ENCODE data around the gene ARHGAP26. TPM values are rescaled to one million over a fixed set of nuclear protein-coding genes. Genes with fewer than 3 reads are reported as not detected.

ARHGAP26 gene
- total RNA-seq, 4 donors from 2014 or later = 22.3 to 40.7 (median 28.2) TPM

DNA sequence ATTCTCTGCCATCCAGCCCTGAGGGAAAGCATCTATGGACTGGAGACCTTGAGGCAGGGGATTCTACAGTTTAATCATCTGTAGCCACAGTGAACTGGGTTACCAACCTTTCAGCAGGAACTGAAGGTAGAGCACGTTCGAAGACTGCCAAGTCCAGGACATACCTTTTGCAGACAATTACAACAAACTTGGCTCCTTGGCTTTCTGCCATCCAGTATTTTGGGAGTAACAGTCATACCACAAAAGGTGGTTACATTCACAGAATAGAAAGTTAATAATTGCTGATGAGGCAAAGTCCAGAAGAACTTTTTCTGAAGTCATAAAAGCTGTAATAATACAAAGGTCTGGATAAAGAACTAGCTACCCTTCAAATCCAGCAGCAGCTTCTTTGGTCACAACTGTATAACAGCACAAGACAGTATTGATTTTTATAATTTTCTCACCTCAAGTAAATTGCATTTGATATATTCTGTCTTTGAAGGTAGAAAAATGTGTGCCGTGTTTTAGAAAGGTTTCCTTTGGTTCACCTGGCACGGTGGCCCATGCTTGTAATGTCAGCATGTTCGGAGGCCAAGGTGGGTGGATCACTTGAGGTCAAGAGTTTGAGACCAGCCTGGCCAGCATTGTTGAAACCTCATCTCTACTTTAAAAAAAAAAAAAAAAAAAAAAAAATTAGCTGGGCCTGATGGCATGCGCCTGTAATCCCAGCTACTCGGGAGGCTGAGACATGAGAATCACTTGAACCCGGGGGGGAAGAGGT is 396.7 kb downstream of the ARHGAP26 start:
- peaks cover 7 to 24% (median 21%) of the 10 kb centered on the region in 4 donors for H3K4me1 ChIP-seq
- TF ChIP-seq POLR2AphosphoS5 (IDR thresholded peaks at IDR 0.05) (no peak), POLR2A (IDR thresholded peaks at IDR 0.05; ENCODE audit: low read depth) (no peak), EP300 (IDR thresholded peaks at IDR 0.05) (no peak)
- TF ChIP-seq, protein P1, sequence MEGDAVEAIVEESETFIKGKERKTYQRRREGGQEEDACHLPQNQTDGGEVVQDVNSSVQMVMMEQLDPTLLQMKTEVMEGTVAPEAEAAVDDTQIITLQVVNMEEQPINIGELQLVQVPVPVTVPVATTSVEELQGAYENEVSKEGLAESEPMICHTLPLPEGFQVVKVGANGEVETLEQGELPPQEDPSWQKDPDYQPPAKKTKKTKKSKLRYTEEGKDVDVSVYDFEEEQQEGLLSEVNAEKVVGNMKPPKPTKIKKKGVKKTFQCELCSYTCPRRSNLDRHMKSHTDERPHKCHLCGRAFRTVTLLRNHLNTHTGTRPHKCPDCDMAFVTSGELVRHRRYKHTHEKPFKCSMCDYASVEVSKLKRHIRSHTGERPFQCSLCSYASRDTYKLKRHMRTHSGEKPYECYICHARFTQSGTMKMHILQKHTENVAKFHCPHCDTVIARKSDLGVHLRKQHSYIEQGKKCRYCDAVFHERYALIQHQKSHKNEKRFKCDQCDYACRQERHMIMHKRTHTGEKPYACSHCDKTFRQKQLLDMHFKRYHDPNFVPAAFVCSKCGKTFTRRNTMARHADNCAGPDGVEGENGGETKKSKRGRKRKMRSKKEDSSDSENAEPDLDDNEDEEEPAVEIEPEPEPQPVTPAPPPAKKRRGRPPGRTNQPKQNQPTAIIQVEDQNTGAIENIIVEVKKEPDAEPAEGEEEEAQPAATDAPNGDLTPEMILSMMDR (IDR thresholded peaks at IDR 0.05) = no peak
- H3K27me3 ChIP-seq = no peaks in the 10 kb centered on the region
- H3K4me3 ChIP-seq = no peak overlapping the region
- H3K9me3 ChIP-seq = no peaks in the 10 kb centered on the region
- H3K36me3 ChIP-seq = no peaks in the 10 kb centered on the region
- DNase-seq (ENCODE audit: extremely low spot score) = no peak
- intact Hi-C loops (cut with DNase I) = no loop called here
- 89% methylated on average over 8 of the region's 8 CpGs for WGBS
- no peak overlapping the region for H3K27ac ChIP-seq (replicated peaks in 1 of 4)

DNA sequence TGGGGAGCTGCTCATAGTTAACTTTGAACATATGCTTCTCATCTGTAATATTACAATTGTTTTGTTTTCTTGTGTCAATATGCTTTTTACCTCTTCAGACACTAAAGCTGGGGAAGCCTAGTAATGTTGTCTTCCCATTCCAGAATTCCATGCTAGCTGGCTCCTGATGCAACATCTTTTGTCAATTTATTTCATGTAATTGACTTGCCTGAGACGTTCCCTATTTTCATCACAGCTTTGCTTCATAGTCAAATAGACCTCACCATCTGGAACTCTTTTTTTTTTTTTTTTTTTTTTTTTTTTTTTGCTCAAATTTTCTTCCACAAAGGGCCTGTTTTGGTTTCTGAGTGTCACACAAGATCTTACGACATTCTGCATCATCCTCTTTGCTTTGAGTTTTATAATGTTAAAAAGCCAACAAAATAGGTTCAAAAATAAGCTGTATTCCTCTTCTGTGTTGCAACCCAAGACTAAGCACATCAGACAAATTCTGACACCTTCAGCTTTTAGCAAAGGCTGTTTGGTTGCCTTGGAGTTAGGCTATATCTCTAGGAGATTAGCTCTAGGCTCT is 398.1 kb downstream of the ARHGAP26 start:
- WGBS = 53% methylated on average over 2 of the region's 2 CpGs
- intact Hi-C loops (cut with DNase I) = no loop called here
- TF ChIP-seq POLR2AphosphoS5 (IDR thresholded peaks at IDR 0.05) = no peak
- TF ChIP-seq, protein P1 (IDR thresholded peaks at IDR 0.05) = no peak
- no peak for TF ChIP-seq EP300 (IDR thresholded peaks at IDR 0.05)
- TF ChIP-seq POLR2A (IDR thresholded peaks at IDR 0.05; ENCODE audit: low read depth) = no peak

DNA sequence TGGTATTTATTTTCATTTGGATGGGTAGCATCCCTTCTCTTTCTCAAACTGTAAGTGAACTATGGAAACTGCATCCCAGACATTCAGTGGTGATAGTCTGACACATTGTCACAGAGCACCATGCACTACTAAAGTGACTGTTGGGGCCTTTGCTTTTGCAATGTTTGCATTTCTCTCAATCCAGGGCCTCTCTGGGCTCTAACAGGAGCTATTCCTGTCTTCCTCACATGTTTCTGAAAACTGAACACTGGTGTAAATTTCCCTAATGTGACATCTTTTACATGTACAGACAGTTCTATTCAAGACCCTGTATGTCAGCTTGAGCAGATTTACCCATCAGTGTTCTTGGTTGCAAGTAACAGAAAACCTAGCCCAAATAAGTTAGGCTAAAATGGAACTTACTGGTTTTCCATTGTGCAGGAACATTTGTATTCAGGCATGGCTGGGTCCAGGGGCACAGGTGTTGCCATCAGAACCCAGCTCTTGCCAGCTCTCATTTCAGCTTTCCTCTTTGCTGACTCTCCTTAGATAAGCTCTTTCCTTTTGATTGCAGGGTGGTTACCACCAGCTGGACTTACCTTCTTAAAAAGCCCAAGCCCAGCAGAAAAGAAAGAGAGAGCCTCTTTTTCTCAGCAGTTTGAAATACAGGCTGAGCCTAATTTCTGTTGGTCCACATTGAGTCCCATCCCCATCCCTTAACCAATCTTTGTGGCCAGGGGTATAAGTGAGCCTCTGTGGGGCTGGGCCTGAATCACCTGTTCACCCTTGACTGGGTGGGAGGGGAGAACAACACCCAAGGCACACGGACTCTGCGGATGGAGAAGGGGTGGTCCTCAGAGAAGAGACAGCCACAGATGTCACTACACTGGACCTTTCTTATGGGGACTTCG is 399.0 kb downstream of the ARHGAP26 start:
- Histone ChIP-seq H3K36me3 (peaks cover 0 to 9% (median 5%) of the 10 kb centered on the region in 4 donors), H3K27me3 (no peaks in the 10 kb centered on the region), H3K27ac (replicated peaks in 1 of 4) (no peak overlapping the region), H3K4me3 (no peak overlapping the region), H3K4me1 (peaks cover 7 to 23% (median 18%) of the 10 kb centered on the region in 4 donors), H3K9me3 (no peaks in the 10 kb centered on the region)
- intact Hi-C loops (cut with DNase I) = no loop called here
- 100% methylated on average over 3 of the region's 3 CpGs for WGBS
- DNase-seq (ENCODE audit: extremely low spot score) = no peak
- TF ChIP-seq POLR2A (IDR thresholded peaks at IDR 0.05; ENCODE audit: low read depth) = no peak
- TF ChIP-seq POLR2AphosphoS5 (IDR thresholded peaks at IDR 0.05) = no peak
- TF ChIP-seq EP300 (IDR thresholded peaks at IDR 0.05) = no peak
- TF ChIP-seq, protein P1 (IDR thresholded peaks at IDR 0.05) = no peak

More for the DNA sequence above, 398.1 kb downstream of the ARHGAP26 start:
- Histone ChIP-seq H3K9me3 (no peaks in the 10 kb centered on the region), H3K4me1 (peaks cover 7 to 24% (median 19%) of the 10 kb centered on the region in 4 donors), H3K36me3 (peaks cover 0 to 6% (median 5%) of the 10 kb centered on the region in 4 donors), H3K4me3 (no peak overlapping the region), H3K27me3 (no peaks in the 10 kb centered on the region), H3K27ac (replicated peaks in 1 of 4) (no peak overlapping the region)
- DNase-seq (ENCODE audit: extremely low spot score) = no peak

DNA sequence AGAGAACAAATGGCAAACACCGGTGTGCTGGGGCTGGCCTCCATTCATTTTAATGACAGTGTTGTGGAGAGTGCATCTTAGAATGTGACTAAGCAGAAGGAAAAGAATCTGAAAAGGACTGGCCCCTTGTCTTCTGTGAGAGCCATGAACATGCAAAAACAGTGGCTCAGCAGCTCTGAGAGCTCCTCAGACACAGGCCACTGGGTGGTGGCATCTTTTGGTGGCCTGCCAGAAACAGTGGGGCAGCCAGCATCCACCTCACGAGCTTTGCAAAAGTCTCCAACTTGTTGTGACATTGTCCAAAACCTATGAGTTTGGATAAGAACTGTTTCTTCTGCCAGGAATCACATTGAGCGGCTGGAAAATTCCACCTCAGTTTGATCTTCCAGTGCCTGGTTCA is 399.9 kb downstream of the ARHGAP26 start:
- Histone ChIP-seq H3K9me3 (no peaks in the 10 kb centered on the region), H3K27me3 (no peaks in the 10 kb centered on the region), H3K4me3 (no peak overlapping the region), H3K27ac (replicated peaks in 1 of 4) (no peak overlapping the region), H3K36me3 (peaks cover 0 to 9% (median 5%) of the 10 kb centered on the region in 4 donors), H3K4me1 (peaks cover 7 to 17% (median 14%) of the 10 kb centered on the region in 4 donors)
- TF ChIP-seq POLR2A (IDR thresholded peaks at IDR 0.05; ENCODE audit: low read depth) (no peak), POLR2AphosphoS5 (IDR thresholded peaks at IDR 0.05) (no peak), EP300 (IDR thresholded peaks at IDR 0.05) (no peak)
- TF ChIP-seq, protein P1 (IDR thresholded peaks at IDR 0.05) = no peak
- intact Hi-C loops (cut with DNase I) = no loop called here
- WGBS = 89% methylated on average over 3 of the region's 3 CpGs
- DNase-seq (ENCODE audit: extremely low spot score) = no peak
